ACC112 (cell line): ENCODE data around the gene SYNE1.
"Not testable (repeated sequence)": the region's sequence is repeated elsewhere in the genome, so short reads cannot be mapped to it uniquely, and the experiment has no call there.

ENCODE experiments used
- H2AFZ ChIP-seq: fragments of 200-600 bp; sonication (generic); one replicate; pipeline ENCODE4 v1.6.0; 2017; ENCODE audit warnings: antibody characterized with exemption, low read length; ENCODE audit not compliant: unreplicated experiment
- H3K27ac ChIP-seq: fragments of 200-600 bp; sonication (generic); 2 replicates; pipeline ENCODE4 v1.5.1; 2014; ENCODE audit warnings: low read depth, mild to moderate bottlenecking, antibody characterized with exemption, low read length, moderate library complexity
- H3K27me3 ChIP-seq: fragments of 200-600 bp; sonication (generic); 2 replicates; pipeline ENCODE4 v1.6.1; 2014; ENCODE audit warnings: mild to moderate bottlenecking, antibody characterized with exemption, low read length, moderate library complexity, mixed read lengths; ENCODE audit not compliant: insufficient read depth
- H3K36me3 ChIP-seq: fragments of 200-600 bp; sonication (generic); 2 replicates; pipeline ENCODE4 v1.6.1; 2016; ENCODE audit warnings: mild to moderate bottlenecking, antibody characterized with exemption, low read length, moderate library complexity, mixed read lengths; ENCODE audit not compliant: insufficient read depth
- H3K4me1 ChIP-seq: fragments of 200-600 bp; sonication (generic); one replicate; pipeline ENCODE4 v1.6.1; 2016; ENCODE audit warnings: low read length, mixed read lengths; ENCODE audit not compliant: insufficient read depth, unreplicated experiment, control insufficient read depth
- H3K4me3 ChIP-seq: fragments of 200-600 bp; sonication (generic); 2 replicates; pipeline ENCODE4 v1.5.1; 2014; ENCODE audit warnings: mild to moderate bottlenecking, low read depth, low read length
- H3K79me2 ChIP-seq: fragments of 200-600 bp; sonication (generic); one replicate; pipeline ENCODE4 v1.6.0; 2016; ENCODE audit warnings: low read length; ENCODE audit not compliant: control insufficient read depth, unreplicated experiment, insufficient read depth

Gene SYNE1

DNA sequence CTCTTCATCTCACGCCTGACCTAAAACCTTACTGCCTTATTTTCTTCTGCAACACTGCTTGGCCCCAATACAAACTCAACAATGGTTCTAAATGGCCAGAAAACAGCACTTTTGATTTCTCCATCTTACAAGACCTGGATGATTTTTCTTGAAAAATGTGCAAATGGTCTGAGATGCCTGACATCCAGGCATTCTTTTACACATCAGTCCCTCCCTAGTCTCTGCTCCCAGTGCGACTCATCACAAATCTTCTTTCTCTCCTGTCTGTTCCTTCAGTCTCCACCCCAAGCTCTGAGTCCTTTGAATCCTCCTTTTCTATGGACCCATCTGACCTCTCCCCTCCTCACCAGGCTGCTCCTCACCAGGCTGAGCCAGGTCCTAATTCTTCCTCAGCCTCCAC is 145.7 kb downstream of the SYNE1 start:
- not testable (repeated sequence) for H3K79me2 ChIP-seq, H3K4me1 ChIP-seq, H3K4me3 ChIP-seq, H3K36me3 ChIP-seq, H3K27me3 ChIP-seq
- H3K27ac ChIP-seq: peak overlapping the region; percentile 67
- peak overlapping the region; percentile 14 for H2AFZ ChIP-seq

GRCh38 chr6:152490971-152491378 is 146.2 kb downstream of the SYNE1 start:
- peak overlapping the region; percentile 70 for H3K27ac ChIP-seq
- H3K36me3 ChIP-seq, H2AFZ ChIP-seq, H3K79me2 ChIP-seq, H3K27me3 ChIP-seq, H3K4me3 ChIP-seq, H3K4me1 ChIP-seq: not testable (repeated sequence)

DNA sequence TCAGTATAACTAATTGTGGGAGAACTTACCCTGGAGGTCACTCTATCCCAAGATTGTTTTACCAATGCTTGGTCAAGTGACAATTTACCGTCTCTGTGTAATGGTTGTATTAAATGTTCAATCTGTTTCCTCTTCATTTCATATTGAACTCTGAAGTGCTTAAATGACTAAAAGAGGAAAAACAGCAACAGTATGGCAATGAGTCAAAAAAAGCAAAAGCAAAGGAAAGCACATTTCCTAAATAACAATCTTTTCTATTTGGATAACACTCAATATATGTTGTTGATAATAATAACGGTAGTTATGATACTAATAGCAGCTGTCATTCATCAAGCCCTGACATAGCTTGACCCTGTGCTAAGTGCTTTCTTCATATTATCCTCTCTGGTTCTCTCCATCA is 152.4 kb downstream of the SYNE1 start:
- H3K4me3 ChIP-seq: no peak overlapping the region

DNA sequence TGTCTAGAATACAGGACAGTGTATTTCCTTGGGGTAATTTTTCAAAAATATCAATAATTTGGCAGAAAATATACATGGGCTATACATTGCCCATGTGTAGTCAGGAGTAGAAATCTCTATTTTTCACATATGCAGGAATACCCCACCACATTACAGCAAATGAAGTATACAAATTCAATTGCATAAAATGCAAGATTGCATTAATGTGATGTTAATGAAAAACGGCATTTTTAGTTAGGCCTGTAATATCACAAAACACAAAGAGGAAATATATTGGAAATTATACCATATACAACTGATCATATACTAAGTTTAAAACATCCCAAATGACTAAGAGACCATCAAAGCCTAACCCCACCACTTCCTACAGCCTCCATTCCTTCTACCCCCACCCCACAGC is 154.9 kb downstream of the SYNE1 start:
- Histone ChIP-seq H3K27me3 (no peaks in the 10 kb centered on the region), H2AFZ (no peak overlapping the region), H3K4me3 (no peak overlapping the region), H3K79me2 (no peaks in the 10 kb centered on the region), H3K27ac (no peak overlapping the region), H3K36me3 (no peaks in the 10 kb centered on the region), H3K4me1 (peaks cover 8% of the 10 kb centered on the region)

More for the DNA sequence above, 152.4 kb downstream of the SYNE1 start:
- Histone ChIP-seq H3K27me3 (no peaks in the 10 kb centered on the region), H3K36me3 (no peaks in the 10 kb centered on the region), H2AFZ (peak overlapping the region; percentile 44), H3K79me2 (no peaks in the 10 kb centered on the region), H3K27ac (no peak overlapping the region), H3K4me1 (peaks cover 8% of the 10 kb centered on the region)

DNA sequence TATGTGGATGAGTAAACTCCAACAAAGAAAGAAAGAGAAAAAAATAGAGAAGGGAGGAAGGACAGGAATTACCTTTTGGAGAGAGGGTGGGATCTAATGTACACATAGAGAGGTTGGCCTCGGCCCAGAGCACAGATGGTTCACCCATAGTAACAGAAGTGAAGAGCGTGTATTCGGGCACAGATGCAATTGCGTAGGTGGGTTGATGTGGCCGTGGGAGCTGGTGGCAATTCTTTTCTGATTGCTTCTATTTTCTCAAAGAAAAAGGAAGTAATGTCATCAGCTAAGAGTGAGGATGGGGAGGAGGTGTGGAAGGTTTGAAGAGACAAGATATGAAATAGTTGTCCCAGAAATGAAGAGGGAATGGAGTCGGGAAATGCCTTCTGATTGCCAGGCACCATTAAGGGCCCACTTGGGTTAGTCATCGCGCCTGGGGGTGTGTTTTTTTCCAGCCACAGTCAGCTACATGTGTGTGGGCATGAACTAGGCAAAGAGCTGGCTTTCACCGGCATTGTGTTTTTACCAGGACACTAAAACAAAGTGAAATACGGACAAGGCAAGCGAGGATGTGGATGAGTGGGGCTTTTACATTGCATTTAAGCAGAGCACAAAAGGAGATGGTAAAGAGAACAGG is 158.7 kb downstream of the SYNE1 start:
- H2AFZ ChIP-seq: no peak overlapping the region
- H3K27ac ChIP-seq: no peak overlapping the region
- no peaks in the 10 kb centered on the region for H3K4me1 ChIP-seq
- H3K79me2 ChIP-seq: no peaks in the 10 kb centered on the region
- no peaks in the 10 kb centered on the region for H3K36me3 ChIP-seq
- H3K4me3 ChIP-seq: no peak overlapping the region
- H3K27me3 ChIP-seq: no peaks in the 10 kb centered on the region

DNA sequence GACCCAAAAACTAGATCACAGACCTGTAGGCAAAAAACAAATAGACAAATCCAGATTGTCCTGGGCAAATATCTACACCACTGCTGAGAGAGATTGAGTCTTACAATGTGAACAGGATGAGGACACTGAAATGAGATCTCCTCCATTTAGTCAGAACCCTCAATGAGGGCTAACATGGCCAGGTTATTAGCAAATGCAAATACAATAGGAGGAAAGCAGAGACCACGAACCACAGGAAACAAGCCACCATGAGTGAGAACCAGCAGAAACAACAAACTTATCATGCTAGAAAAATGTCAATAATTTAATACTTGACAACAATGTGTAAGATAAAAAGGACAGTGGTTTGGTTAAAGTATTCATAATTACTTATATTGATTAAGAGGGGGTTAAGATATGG is 162.8 kb downstream of the SYNE1 start:
- Histone ChIP-seq H3K27me3 (no peaks in the 10 kb centered on the region), H3K36me3 (no peaks in the 10 kb centered on the region), H3K4me1 (no peaks in the 10 kb centered on the region), H3K79me2 (no peaks in the 10 kb centered on the region), H3K27ac (no peak overlapping the region), H3K4me3 (no peak overlapping the region), H2AFZ (no peak overlapping the region)

DNA sequence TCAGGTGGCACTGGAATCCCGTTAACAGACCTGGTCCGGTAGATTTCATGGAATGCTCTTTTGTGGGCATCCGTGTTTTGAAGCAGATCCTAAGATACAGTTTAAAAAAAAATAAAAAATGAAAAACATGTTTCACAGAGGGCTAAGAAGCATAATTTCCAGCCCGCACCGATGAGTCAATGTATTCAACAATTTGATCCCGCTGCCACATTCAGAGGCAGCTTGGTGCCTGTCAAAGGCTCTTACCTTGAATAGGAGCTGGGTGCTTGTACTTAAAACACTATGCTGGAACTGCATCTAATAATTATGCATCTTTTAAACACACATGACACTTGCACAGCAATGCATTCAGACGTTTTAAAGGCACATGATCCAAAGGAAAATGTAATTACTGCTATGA is 164.8 kb downstream of the SYNE1 start:
- Histone ChIP-seq H3K36me3 (no peaks in the 10 kb centered on the region), H3K79me2 (no peaks in the 10 kb centered on the region), H2AFZ (peak overlapping the region; percentile 86), H3K4me3 (peak overlapping the region; percentile 73; the same call in 1 of the 2 replicates), H3K27ac (no peak overlapping the region), H3K4me1 (no peaks in the 10 kb centered on the region), H3K27me3 (no peaks in the 10 kb centered on the region)

- H3K4me3 ChIP-seq: peak overlapping the region; percentile 73
- no peak overlapping the region for H3K27ac ChIP-seq
- H2AFZ ChIP-seq: peak overlapping the region; percentile 86
- no peaks in the 10 kb centered on the region for H3K36me3 ChIP-seq
- no peaks in the 10 kb centered on the region for H3K79me2 ChIP-seq
- H3K4me1 ChIP-seq: no peaks in the 10 kb centered on the region
- H3K27me3 ChIP-seq: no peaks in the 10 kb centered on the region
Measured at GRCh38 chr6:152471456-152472265, 165.5 kb downstream of the SYNE1 start.

- Histone ChIP-seq H3K27me3 (no peaks in the 10 kb centered on the region), H3K36me3 (no peaks in the 10 kb centered on the region; the same call in 1 of the 2 replicates), H3K79me2 (no peaks in the 10 kb centered on the region), H2AFZ (peak overlapping the region; percentile 88), H3K4me3 (peak overlapping the region; percentile 74), H3K4me1 (peaks cover 15% of the 10 kb centered on the region), H3K27ac (peak overlapping the region; percentile 33)
Measured at GRCh38 chr6:152463164-152463563, 174.0 kb downstream of the SYNE1 start.

- Histone ChIP-seq H3K27me3 (no peaks in the 10 kb centered on the region), H2AFZ (peak overlapping the region; percentile 88), H3K27ac (peak overlapping the region; percentile 33), H3K4me1 (peaks cover 15% of the 10 kb centered on the region), H3K36me3 (no peaks in the 10 kb centered on the region; the same call in 1 of the 2 replicates), H3K4me3 (peak overlapping the region; percentile 74), H3K79me2 (no peaks in the 10 kb centered on the region)
Measured at GRCh38 chr6:152462716-152463115, 174.4 kb downstream of the SYNE1 start.

- H3K27me3 ChIP-seq: no peaks in the 10 kb centered on the region
- no peaks in the 10 kb centered on the region for H3K79me2 ChIP-seq
- H3K4me1 ChIP-seq: peaks cover 15% of the 10 kb centered on the region
- H2AFZ ChIP-seq: no peak overlapping the region
- no peak overlapping the region for H3K4me3 ChIP-seq
- H3K27ac ChIP-seq: no peak overlapping the region; the same call in 1 of the 2 replicates
- no peaks in the 10 kb centered on the region; the same call in 1 of the 2 replicates for H3K36me3 ChIP-seq
Measured at GRCh38 chr6:152461556-152461955, 175.6 kb downstream of the SYNE1 start.
